Chondrocyte (in vitro differentiated cells): Measurements from ENCODE around the gene FILIP1L. TPM values are rescaled to one million over a fixed set of nuclear protein-coding genes. Genes with fewer than 3 reads are reported as not detected.
A peak's percentile ranks its signal among the peaks of the same experiment; 100 is the strongest.
"Not testable (repeated sequence)": the region's sequence is repeated elsewhere in the genome, so short reads cannot be mapped to it uniquely, and the experiment has no call there.

ENCODE experiments used
- DNase-seq: peaks from one replicate; pipeline ENCODE4 v3.0.0; 2021; ENCODE audit warnings: mixed read lengths, low spot score
- H3K27ac Mint-ChIP-seq: one replicate; pipeline ENCODE4 v1.8.0; 2021; ENCODE audit warnings: mild to moderate bottlenecking, moderate library complexity, mixed read lengths; ENCODE audit not compliant: unreplicated experiment
- H3K27me3 Mint-ChIP-seq: 2 replicates; pipeline ENCODE4 v1.8.0; 2021; ENCODE audit warnings: low read depth, mixed read lengths
- H3K36me3 Mint-ChIP-seq: 2 replicates; pipeline ENCODE4 v1.8.0; 2021; ENCODE audit warnings: low read depth, mixed read lengths
- H3K4me1 Mint-ChIP-seq: 2 replicates; pipeline ENCODE4 v1.8.0; 2021; ENCODE audit warnings: low read depth, mild to moderate bottlenecking, mixed read lengths
- H3K4me3 Mint-ChIP-seq: one replicate; pipeline ENCODE4 v1.8.0; 2021; ENCODE audit warnings: mild to moderate bottlenecking, moderate library complexity, mixed read lengths; ENCODE audit not compliant: unreplicated experiment
- H3K9me3 Mint-ChIP-seq: 2 replicates; pipeline ENCODE4 v1.8.0; 2021; ENCODE audit warnings: low read depth, mixed read lengths
- CTCF ChIP-seq: fragments of 200-600 bp; sonication (generic); IDR thresholded peaks from 2 replicates; pipeline ENCODE4 v1.5.0; 2021; ENCODE audit warnings: antibody characterized with exemption, mild to moderate bottlenecking, moderate library complexity
- total RNA-seq: library from RNA; stranded (reverse); gene quantifications from 3 replicates; pipeline ENCODE4 v1.2.1, GENCODE V29; 2021

Gene FILIP1L
- total RNA-seq, 1 donor from 2014 or later: 122 TPM

- peak overlapping the region; percentile 86 for H3K27ac Mint-ChIP-seq
- no peak overlapping the region for H3K4me3 Mint-ChIP-seq
- H3K36me3 Mint-ChIP-seq: peaks cover 5% of the 10 kb centered on the region
- peaks cover 31% of the 10 kb centered on the region for H3K4me1 Mint-ChIP-seq
- no peaks in the 10 kb centered on the region for H3K9me3 Mint-ChIP-seq
- no peak for DNase-seq
- no peaks in the 10 kb centered on the region for H3K27me3 Mint-ChIP-seq
- TF ChIP-seq CTCF: no peak
These were observed 269.0 kb downstream of the FILIP1L start for GRCh38 chr3:99845331-99845730.

- Mint-ChIP-seq H3K9me3 (no peaks in the 10 kb centered on the region), H3K4me1 (peaks cover 35% of the 10 kb centered on the region), H3K27ac (peak overlapping the region; percentile 86), H3K27me3 (no peaks in the 10 kb centered on the region), H3K36me3 (peaks cover 5% of the 10 kb centered on the region), H3K4me3 (no peak overlapping the region)
- no peak for DNase-seq
- peak; percentile 57 for TF ChIP-seq CTCF
These were observed 270.6 kb downstream of the FILIP1L start for GRCh38 chr3:99843590-99844258.

- no peak for DNase-seq
- Mint-ChIP-seq H3K9me3 (no peaks in the 10 kb centered on the region), H3K4me1 (peaks cover 35% of the 10 kb centered on the region), H3K27ac (peak overlapping the region; percentile 86), H3K27me3 (no peaks in the 10 kb centered on the region), H3K4me3 (no peak overlapping the region), H3K36me3 (peaks cover 5% of the 10 kb centered on the region)
- peak; percentile 93 for TF ChIP-seq CTCF
These were observed 271.3 kb downstream of the FILIP1L start for GRCh38 chr3:99842826-99843589.

- not testable (repeated sequence) for DNase-seq, H3K4me3 Mint-ChIP-seq, H3K36me3 Mint-ChIP-seq, H3K27ac Mint-ChIP-seq, H3K9me3 Mint-ChIP-seq, H3K27me3 Mint-ChIP-seq
- peaks cover 35% of the 10 kb centered on the region for H3K4me1 Mint-ChIP-seq
These were observed 272.4 kb downstream of the FILIP1L start for GRCh38 chr3:99841949-99842348.

GRCh38 chr3:99839613-99840012 is 274.7 kb downstream of the FILIP1L start:
- H3K9me3 Mint-ChIP-seq: no peaks in the 10 kb centered on the region
- H3K27ac Mint-ChIP-seq: no peak overlapping the region
- DNase-seq: no peak

More at GRCh38 chr3:99839613-99840012, 274.7 kb downstream of the FILIP1L start:
- peaks cover 24% of the 10 kb centered on the region for H3K4me1 Mint-ChIP-seq
- no peaks in the 10 kb centered on the region for H3K36me3 Mint-ChIP-seq
- no peak overlapping the region for H3K4me3 Mint-ChIP-seq
- no peaks in the 10 kb centered on the region for H3K27me3 Mint-ChIP-seq
- no peak for TF ChIP-seq CTCF
